Urothelium cell line (cell line): ENCODE measurements around the gene IMMP2L.
A peak's percentile ranks its signal among the peaks of the same experiment; 100 is the strongest.

Source experiments
- DNase-seq: peaks from one replicate; pipeline ENCODE4 v3.0.0; 2011; ENCODE audit warnings: low spot score, mixed read lengths
- FAIRE-seq: peaks from 2 replicates; lab custom pipeline; 2011; peaks lifted over from hg19 to GRCh38; lab: Jason Lieb, UNC

IMMP2L gene

DNA sequence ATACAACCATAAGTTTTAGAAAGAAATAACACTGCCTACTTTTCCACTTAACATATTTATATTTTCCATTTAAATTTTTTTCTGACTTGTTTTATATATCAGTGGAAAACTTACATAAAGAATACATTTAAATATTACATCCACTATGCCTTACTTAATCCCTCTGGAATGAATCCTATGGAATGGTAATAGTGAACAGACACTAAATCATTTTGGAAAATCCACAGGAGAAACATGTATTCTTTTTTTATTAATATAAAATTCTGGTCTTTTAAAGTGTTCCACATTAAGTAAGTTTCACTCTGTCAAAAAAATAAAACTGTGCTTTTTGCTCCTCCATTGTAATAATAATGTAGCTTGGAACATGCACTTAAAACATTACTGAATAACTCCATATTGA lies 708.1 kb downstream of the IMMP2L start:
- no peak for DNase-seq
- FAIRE-seq: no peak

DNA sequence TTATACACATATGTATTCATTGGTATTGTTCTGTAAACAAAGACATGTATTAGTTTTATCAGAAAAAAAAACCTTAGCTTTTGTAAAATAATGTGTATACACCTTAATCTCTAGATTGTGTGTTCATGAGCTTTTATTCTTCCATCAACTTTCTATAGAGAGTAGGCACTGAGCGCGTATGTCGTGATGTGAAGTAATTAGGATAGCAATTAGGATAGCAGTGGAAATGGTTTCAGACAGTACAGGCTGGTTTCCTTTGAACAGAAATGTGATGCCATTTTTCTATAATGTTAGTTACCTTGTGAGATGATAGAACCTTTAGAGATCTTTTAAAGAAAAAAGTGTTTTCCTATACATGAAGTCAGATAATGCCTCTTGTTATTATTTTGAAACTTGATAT lies 709.0 kb downstream of the IMMP2L start:
- FAIRE-seq: no peak

DNA sequence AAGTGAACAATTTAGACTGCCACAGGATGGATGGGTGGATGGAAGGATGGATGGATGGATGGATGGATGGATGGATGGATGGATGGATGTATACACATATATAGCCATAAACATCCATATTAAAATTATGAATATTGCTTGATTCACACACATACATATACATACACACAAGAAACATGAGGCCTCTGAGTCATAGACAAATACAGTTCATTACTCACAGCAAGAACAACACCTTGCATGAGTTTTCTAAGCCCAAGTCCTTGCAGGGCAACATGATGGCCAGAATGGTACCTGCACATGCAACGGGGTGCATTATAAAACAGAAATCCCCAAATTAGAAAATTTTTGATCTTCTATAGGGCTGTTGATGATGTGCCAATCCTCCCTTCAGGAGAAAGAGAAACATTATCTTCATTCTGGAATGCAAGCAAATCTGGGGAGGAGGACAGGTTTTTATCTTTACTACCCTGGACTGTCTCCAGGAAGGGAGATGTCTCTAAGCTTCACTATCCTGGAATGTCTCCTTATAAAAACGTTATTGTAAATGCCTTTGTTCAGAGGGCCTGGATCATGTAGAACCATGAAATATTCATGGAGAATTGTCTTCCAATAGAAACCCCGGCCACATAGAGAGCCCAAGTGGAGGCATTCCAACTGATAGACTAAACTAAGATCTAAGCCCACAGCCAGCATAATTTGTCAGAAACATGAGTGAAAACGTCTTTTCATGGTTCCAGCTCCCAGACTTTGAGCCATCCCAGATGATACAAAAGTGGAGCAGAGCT lies 709.9 kb downstream of the IMMP2L start:
- FAIRE-seq: no peak
- no peak for DNase-seq

More for the DNA sequence above, 709.0 kb downstream of the IMMP2L start:
- no peak for DNase-seq

DNA sequence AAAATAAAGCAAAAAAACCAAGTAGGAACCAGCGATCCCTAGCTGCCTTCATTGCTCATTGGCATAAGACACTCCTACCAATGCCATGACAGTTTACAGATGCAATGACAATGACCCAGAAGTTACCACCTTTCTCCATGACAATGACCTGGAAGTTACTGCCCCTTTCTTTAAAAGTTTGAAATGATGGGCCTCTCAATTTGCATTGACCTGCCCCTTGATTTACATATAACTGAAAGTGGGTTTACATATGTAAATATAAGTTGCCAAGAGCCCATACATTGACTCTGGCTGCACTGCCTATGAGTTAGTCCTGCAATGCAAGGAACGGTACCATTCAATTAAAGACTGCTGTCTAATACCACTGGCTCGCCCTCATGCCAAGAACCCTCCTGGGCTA lies 712.1 kb downstream of the IMMP2L start:
- no peak for DNase-seq
- FAIRE-seq: no peak

DNA sequence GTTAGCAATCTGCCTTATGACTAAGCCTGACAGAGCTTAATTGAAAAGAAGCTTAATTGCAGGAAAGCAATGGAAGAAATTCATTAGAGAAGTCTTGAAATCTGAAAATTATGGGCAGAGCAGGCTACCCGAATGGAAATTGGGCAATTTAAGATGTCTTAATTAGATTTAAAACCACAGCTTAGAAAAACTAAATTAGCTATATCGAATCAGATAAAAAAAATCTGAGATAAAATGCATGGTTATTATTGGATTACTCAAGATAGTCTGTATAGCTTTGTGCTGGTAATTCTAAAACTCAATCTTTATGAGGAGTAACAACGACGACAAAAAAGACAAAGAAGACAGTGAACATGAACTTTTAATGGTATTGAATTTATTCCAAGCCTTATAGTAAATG lies 719.5 kb downstream of the IMMP2L start:
- DNase-seq (no peak), FAIRE-seq (no peak)

DNA sequence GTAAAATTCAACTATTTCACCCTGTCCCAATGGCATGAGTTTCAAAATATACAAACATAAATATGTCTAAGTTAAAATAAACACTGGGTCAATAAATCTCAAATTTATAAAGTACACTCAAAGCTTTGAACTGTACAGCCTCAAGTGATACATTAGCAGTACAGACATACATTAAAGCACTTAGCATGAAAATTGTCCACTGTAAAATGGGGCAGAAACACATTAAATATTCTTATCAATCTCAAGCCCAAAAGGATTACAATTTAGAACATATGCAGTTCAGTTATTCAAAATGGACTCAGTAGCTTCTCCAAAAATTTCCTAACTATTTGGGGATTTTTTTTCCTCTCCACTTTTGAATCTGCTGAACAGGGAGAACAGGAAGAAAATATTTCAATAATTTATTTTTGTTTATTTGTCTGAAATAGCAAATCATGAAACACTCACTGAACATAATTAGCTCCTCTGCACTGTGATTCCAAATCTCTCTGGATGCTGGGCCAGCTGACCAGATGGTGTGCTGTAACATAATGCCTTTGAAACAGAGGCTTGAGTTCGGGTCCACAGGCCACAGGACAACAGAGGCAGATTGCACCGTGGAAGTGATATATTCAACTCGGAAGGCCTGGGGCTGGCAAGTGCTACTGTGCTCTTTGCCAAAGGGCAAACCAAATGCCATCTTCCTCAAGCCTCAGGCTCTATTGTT lies 720.3 kb downstream of the IMMP2L start:
- FAIRE-seq: no peak
- DNase-seq: no peak

DNA sequence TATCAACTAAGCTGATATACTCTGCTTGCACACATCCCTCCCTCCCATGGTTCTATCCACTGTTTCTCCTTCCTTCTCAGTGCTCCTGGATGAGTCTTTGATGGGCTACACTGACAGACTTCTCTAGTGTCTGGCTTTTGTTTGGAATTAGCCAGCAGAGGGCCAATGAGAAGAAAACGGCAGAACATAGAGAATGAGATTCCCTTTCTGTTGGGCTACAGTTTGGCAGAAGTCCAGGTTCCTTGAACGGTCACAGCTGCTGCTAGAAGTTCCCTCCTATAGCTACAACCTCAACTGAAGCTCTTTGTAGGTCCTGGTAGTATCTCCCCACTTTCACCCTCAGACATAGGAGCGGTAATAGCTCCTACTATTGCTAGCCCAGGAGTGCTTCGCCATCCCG lies 722.4 kb downstream of the IMMP2L start:
- no peak for DNase-seq
- FAIRE-seq: no peak

DNA sequence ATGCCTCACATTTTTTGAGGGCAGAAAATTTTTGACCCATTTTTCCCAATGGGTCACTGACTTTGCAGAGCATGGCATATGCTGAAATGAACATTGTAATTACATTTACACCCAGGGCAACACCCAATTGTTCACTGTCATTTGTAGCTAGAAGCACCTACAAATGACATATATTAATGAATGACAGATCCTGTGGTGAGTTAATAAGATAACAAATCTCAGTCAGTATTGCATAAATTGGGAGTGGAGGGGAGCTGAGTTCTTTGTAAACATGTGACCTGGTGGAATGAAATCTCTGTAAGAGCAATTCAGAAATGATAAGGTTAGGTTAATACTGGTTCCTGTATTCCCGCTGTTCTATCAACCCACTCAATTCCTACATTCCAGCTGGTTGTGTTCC lies 726.4 kb downstream of the IMMP2L start:
- FAIRE-seq: no peak
- DNase-seq: no peak

DNA sequence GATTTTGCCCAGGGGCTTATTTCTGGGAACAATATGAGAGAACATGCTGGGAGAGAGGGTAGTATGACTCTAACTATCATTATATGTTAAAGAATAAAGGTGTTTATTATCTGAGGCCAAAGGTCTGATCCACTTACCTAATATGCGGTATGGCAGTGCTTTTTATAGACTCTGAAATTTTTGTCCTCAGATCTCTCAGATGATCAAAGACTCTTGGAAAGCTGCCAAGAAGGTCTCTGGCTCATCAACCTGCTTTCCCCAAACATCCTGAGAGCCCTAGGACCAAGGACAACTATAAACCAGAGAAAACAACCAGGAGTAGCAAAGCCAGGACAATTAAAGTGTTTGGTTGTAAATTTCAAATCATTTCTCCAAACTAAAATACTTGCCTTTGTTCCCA lies 727.1 kb downstream of the IMMP2L start:
- DNase-seq: peak; percentile 8
- no peak for FAIRE-seq

DNA sequence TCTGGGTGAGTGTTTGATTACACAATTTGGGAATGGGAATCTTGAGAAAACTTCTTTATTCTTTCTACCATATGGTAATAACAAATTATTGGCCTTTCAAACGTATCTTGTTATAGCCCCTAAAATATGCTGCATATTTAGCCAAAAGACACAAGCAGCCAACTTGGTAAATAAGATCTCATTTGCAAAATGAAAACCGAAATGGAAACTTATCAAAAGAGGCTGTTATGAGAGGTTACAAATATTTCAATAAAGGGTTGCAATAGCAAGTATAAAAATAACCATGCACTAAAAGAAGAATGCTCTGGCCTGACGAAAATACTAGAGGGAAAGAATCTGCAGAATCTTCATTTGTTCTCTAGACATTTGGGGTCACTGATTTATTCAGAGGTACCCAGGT lies 730.9 kb downstream of the IMMP2L start:
- no peak for DNase-seq
- no peak for FAIRE-seq

DNA sequence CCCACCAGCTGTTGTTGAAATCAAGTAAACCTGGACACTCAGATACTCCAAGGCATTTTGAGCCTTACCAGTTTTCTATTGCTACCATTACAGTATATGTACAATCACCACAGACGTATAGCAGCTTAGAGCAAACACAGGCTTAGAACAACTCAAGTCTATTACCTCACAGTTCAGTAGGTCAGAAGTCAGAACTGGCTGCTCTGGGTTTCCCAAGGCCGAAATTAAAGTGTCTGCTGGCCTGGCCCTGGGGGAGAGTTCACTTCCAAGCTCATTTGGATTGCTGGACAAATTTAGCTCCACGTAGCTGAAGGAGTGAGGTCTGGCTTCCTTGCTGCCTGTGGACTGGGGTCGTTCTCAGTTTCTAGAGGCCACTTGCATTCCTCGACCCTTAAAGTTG lies 731.5 kb downstream of the IMMP2L start:
- DNase-seq: no peak
- no peak for FAIRE-seq

DNA sequence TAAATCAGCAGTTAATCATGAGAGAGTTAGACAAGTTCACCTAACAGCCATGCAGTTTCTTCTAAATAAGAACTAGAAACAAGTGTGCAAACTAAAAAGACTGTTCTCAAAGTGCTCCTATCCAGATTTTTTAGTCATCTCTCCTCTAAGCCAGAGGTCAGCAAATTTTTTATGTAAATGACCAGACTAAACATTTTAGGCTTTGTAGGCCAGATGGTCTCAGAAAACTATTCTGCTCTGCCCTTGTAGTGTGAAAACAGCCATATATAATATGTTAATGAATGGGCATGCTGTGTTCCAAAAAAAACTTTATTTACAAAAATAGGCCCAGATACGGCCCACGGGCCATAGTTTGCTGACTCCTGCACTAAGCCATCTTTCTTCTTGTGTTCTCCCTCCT lies 734.4 kb downstream of the IMMP2L start:
- DNase-seq (no peak), FAIRE-seq (no peak)

DNA sequence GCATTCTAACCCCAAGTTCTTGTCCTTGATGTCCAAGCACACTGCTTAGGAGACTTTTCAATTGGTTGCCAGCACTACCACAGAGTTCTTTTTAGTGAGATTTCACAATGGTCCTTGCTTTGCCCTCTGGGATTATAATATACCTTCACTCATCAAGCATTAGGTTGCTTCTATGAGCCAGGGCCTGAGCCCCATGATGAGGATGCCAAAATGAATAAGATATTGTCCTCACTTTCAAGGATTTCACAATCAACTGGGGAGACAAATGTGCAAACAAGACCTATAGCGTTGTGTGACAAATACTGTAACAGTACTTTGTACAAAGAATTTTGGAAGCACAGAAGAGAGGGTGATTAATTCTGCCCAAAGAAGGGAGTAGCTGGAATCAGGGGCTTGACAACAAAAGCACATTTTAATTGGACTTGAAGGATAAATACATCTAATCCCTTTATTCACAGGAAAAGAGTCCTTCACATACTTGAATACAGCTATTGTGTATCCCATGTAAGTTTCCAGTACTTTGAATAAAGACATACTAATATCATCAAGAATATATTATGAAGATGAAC lies 734.9 kb downstream of the IMMP2L start:
- FAIRE-seq (no peak), DNase-seq (no peak)

DNA sequence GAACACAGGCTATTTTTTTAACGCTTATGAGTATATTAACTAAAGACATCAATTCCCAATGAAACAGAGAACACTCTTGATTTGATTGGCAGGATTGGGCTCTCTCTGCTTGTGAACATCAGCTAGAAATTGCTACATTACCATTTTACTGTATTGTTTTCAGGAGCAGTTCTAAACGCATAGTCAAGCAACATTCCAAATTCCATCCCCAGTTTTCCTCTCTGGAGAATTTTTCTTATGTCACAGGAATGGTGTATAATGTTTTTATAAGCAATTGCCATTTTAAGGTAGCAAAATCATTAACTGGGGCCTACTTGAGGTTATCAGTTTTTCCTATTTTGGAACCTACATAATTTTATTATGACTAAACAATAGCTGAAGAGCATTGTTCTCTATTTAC lies 748.3 kb downstream of the IMMP2L start:
- no peak for FAIRE-seq
- DNase-seq: no peak

DNA sequence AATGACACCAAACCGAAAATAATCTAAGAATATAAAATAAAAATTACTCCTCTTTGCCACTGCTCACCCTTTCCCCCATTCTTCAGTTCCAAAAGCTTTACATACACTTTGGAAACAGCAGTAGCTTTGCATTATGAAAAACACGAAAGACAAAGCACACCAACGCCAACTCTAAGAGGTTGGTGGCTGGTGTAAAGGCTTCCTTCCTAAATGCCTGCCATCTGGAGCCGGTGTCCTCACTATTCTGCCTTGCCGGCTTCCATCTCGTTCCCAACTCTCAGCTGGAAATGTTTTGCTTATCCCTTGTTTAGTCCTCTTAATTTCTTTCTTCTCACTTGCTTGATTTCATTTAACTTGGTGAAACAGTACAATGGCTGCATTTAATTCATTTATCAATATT lies 752.5 kb downstream of the IMMP2L start:
- no peak for DNase-seq
- FAIRE-seq: no peak

DNA sequence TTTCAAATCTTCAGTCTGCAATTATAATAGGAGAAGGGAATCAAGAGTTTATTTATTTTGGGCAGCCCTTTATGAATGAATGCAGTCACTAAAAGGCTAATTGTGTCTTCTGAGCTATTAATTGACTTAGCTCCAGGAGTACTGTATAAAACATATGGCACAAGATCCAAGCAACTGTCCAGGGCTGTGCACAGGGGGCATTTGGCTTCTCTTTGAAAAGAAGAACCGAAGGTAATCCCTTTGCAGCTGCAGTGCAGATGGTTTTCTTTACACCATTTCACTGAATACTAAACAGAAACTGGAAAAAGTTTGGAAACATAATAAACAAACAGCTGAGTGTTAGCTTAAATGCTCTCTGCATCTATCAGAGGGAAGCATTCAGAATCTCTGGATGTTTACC lies 753.9 kb downstream of the IMMP2L start:
- FAIRE-seq: no peak

DNA sequence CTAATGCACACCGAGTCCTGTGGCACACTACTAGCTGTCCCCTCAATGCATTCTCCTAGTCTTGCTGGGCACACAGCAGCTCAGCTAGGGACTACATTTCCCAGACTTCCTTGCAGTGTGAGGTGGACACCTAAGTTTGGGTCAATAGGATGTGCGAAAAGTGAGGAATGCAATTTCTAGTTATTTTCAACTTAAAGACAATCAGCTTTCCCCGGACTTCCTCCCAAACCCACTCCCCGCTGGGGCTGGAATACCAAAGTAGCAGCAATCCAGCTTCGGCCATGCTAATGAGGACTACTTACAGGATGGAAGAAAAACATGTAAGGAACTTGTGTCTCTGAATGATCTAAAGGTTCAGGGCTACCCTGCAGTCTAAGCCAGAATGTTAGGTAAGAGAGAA lies 757.8 kb downstream of the IMMP2L start:
- FAIRE-seq: no peak

More for the DNA sequence above, 753.9 kb downstream of the IMMP2L start:
- DNase-seq: no peak

DNA sequence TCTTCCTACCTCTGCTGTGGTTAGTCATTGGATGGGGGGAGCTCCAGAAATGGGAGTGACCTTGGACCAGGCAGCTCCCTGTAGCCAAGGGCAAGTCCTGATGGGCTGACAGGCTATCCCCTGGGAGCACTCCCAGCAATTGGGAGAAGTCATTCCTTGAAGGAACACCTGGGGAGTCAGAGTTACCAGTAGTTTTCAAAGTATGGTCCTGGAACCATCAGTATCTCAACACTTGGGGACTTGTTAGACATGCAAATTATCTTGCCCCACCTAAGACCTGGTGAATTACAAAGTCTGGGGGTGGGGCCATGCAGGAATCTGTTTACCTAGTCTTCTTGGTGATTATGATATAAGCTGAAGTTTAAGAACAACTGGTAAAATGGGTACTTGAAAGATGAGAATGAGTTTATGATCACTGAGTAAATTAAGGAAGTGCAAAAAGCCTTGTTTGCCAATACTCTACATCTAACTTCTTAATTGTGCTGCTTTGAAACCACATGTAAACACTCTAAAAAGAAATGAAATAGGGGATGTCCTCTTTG lies 758.6 kb downstream of the IMMP2L start:
- FAIRE-seq (no peak), DNase-seq (no peak)

More for the DNA sequence above, 757.8 kb downstream of the IMMP2L start:
- DNase-seq: no peak

DNA sequence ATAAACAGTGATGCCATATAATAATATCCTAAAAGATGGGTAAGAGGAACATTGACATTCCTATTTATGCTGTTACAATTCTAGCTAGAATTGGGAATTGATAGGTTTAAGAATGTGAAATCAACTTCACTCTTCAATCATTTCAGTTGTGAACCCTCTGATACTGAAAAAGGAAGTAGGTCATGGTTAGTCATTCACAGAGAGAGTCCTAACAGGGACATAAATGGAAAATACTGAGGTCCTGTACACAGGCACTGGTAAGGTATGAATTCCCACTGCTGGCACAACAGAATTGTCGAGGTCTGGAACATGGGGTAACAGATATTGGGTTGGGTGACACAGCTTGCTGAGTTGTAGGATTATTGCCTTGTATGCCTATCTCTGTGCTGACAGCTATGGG lies 760.8 kb downstream of the IMMP2L start:
- DNase-seq: no peak
- no peak for FAIRE-seq

DNA sequence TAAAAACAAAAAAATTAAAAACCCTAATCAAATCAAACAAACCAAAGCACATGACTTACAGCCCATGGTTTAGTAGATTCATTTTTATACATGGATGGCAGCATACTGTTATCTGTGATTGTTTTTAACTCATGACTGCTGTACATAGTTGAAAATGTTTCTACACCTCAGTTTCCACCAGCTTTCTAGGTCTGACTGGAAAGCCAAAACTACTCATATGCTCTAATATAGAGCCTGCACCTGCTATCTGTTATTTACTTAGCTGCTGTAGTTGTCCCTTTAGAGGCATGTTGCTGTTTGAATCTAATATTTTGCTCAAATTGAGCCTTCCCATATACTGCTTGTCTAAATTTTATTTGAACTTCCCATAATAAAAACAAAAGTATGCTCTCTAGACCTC lies 761.3 kb downstream of the IMMP2L start:
- no peak for DNase-seq

DNA sequence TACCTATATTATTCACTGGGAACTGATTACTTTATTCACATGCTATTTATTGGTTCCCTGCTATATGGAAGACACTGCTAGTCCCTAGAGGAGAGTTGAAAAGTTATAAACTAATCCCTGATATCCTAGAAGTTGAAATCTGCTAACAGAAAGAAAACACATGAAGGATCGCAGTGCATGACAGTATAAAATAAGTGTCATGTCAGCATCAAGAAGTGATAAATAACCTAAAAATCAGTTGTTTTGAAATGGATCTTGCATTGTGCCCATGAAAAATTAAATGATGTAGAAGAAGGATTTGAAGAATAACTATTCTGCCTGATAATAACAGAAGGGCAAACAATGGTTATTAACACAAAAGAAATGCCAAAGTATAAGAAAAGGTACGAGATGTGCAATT lies 764.6 kb downstream of the IMMP2L start:
- DNase-seq (no peak), FAIRE-seq (no peak)

More for the DNA sequence above, 761.3 kb downstream of the IMMP2L start:
- no peak for FAIRE-seq

DNA sequence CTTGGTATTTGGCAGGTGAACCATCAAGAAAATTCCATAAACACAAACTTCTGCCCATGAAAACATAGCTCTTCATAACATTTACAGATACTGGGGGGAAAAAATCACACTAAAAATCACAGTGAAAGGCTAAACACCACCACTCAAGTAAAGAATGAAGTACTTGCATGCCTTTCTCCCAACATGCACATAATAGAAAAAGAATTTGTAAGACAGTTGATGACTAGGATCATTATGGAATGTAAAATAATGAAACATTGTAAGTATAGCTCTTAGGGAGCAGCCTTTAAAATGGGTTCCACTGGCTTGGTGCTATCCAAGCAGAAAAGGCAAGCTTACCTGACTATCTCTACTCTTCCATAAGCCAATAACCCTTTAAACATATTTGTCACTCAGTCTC lies 771.3 kb downstream of the IMMP2L start:
- DNase-seq (no peak), FAIRE-seq (no peak)
